Natural killer cell (primary cell): ENCODE data around the gene PLCB4. TPM values are rescaled to one million over a fixed set of nuclear protein-coding genes. Genes with fewer than 3 reads are reported as not detected.

Source experiments
- ATAC-seq, 3 donors: fragments of 150-1000 bp in 2 of 3; fragments of 200-7000 bp in 1 of 3; cut with Tn5 transposase; 1 replicate in 1 of 3; 2 replicates in 2 of 3; pipeline ENCODE4 v1.10.0; 2021; ENCODE audit warnings: mild to moderate bottlenecking in 2 of 3, moderate library complexity in 2 of 3
- DNase-seq, 2 donors: peaks; one replicate each; pipeline versions ENCODE4 v3.0.0 to v3.0.0-alpha.2; 2013 to 2021; ENCODE audit warnings: mixed read lengths in 1 of 2
- H3K27ac ChIP-seq: one replicate; pipeline ENCODE4 v1.5.1; 2013; ENCODE audit warnings: mild to moderate bottlenecking, low read length
- H3K27me3 ChIP-seq: one replicate; pipeline ENCODE4 v1.6.1; 2013; ENCODE audit warnings: low read length; ENCODE audit not compliant: control insufficient read depth, insufficient read depth
- H3K36me3 ChIP-seq: one replicate; pipeline ENCODE4 v1.6.1; 2013; ENCODE audit warnings: low read length; ENCODE audit not compliant: control insufficient read depth, insufficient read depth
- H3K4me1 ChIP-seq: one replicate; pipeline ENCODE4 v1.6.1; 2013; ENCODE audit warnings: low read length; ENCODE audit not compliant: control insufficient read depth, insufficient read depth
- H3K4me3 ChIP-seq: one replicate; pipeline ENCODE4 v1.5.1; 2013; ENCODE audit warnings: low read length
- H3K9me3 ChIP-seq: one replicate; pipeline ENCODE4 v1.6.1; 2013; ENCODE audit warnings: low read length; ENCODE audit not compliant: control insufficient read depth, insufficient read depth
- H3K27ac Mint-ChIP-seq, 2 donors: one replicate each; pipeline ENCODE4 v1.8.0; 2022; ENCODE audit warnings: mild to moderate bottlenecking in 2 of 2, mixed read lengths in 2 of 2, moderate library complexity in 1 of 2
- H3K27me3 Mint-ChIP-seq, 2 donors: one replicate each; pipeline ENCODE4 v1.8.0; 2022; ENCODE audit warnings: low read depth in 2 of 2, mixed read lengths in 2 of 2
- H3K36me3 Mint-ChIP-seq: one replicate; pipeline ENCODE4 v1.8.0; 2022; ENCODE audit warnings: mixed read lengths
- H3K4me1 Mint-ChIP-seq, 2 donors: one replicate each; pipeline ENCODE4 v1.8.0; 2022; ENCODE audit warnings: mixed read lengths in 2 of 2
- H3K4me3 Mint-ChIP-seq: one replicate; pipeline ENCODE4 v1.8.0; 2022; ENCODE audit warnings: mild to moderate bottlenecking, moderate library complexity, mixed read lengths
- H3K9me3 Mint-ChIP-seq, 2 donors: one replicate each; pipeline ENCODE4 v1.8.0; 2022; ENCODE audit warnings: mixed read lengths in 2 of 2
- WGBS: methylation state at CpG from one replicate; pipeline ENCODE4 v1.1.7; 2013; ENCODE audit warnings: missing lambda C conversion rate; ENCODE audit not compliant: insufficient coverage; 5-methylcytosine and 5-hydroxymethylcytosine counted together
- intact Hi-C: fragments of 100-400 bp; cut with micrococcal nuclease; formaldehyde crosslinking; loops from one replicate; pipeline ENCODE4 v1.14.2; 2022
- total RNA-seq, 4 donors: library from RNA; stranded (reverse); fragments of 120-200 nt in 1 of 4; gene quantifications; one replicate each; pipeline versions ENCODE4 v1.2.3 to v1.2.4, GENCODE V29; 2013 to 2022
- TF ChIP-seq, protein P1 (sequence below): fragments of 200-600 bp; IDR thresholded peaks from one replicate; pipeline ENCODE4 v1.8.0; 2022; ENCODE audit warnings: antibody characterized with exemption

The PLCB4 gene
- total RNA-seq, 3 donors from 2014 or later (not counting 1 experiment from before 2014, with no cell fraction given), result 0.05 to 0.40 TPM; not detected in 1

DNA sequence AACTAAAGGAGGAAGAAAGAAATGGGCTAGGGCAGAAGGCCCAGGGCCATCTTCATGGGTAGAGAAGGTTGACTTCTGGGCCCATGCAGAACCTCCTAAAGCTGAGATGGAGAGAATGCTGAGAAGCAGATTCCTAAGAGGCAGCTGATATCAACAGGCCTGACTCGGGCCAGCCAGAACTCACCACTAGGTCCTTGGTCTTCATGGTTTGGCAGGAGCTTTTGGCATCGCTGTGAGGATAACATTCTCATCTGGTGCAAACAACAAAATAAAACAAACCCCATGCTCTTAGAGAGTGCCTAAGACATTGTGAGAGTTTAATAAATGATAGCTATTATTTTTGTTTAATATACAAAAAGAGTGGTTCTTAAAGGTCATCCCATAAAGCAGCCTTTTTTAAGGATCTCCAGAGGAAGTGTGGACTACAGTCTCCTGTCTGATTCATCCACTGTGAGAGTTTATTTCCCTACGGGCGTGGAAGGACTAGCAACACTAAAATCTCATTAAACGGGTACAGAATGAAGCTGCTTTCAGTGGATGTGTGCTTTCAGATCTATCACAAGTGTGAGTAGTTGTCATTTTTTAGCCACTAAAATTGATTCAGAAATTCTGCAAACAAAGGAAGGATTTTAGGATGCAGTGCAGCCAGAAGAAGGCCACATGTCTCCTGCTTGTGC is 160.0 kb downstream of the PLCB4 start:
- no peak overlapping the region for H3K27ac ChIP-seq
- ATAC-seq (no peak), DNase-seq (no peak)
- H3K4me3 Mint-ChIP-seq, result no peak overlapping the region
- H3K9me3 ChIP-seq, result no peaks in the 10 kb centered on the region
- no peaks in the 10 kb centered on the region for H3K27me3 ChIP-seq
- peaks cover 0 to 6% of the 10 kb centered on the region in 2 donors for H3K9me3 Mint-ChIP-seq
- intact Hi-C loops, result no loop called here
- no peaks in the 10 kb centered on the region for H3K27me3 Mint-ChIP-seq
- no peaks in the 10 kb centered on the region for H3K36me3 ChIP-seq
- no peak overlapping the region for H3K27ac Mint-ChIP-seq
- H3K36me3 Mint-ChIP-seq, result no peaks in the 10 kb centered on the region
- WGBS, result 85% methylated on average over 5 of the region's 5 CpGs
- no peaks in the 10 kb centered on the region for H3K4me1 Mint-ChIP-seq
- TF ChIP-seq, protein P1, sequence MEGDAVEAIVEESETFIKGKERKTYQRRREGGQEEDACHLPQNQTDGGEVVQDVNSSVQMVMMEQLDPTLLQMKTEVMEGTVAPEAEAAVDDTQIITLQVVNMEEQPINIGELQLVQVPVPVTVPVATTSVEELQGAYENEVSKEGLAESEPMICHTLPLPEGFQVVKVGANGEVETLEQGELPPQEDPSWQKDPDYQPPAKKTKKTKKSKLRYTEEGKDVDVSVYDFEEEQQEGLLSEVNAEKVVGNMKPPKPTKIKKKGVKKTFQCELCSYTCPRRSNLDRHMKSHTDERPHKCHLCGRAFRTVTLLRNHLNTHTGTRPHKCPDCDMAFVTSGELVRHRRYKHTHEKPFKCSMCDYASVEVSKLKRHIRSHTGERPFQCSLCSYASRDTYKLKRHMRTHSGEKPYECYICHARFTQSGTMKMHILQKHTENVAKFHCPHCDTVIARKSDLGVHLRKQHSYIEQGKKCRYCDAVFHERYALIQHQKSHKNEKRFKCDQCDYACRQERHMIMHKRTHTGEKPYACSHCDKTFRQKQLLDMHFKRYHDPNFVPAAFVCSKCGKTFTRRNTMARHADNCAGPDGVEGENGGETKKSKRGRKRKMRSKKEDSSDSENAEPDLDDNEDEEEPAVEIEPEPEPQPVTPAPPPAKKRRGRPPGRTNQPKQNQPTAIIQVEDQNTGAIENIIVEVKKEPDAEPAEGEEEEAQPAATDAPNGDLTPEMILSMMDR, result no peak
- H3K4me3 ChIP-seq, result no peak overlapping the region
- H3K4me1 ChIP-seq, result no peaks in the 10 kb centered on the region

DNA sequence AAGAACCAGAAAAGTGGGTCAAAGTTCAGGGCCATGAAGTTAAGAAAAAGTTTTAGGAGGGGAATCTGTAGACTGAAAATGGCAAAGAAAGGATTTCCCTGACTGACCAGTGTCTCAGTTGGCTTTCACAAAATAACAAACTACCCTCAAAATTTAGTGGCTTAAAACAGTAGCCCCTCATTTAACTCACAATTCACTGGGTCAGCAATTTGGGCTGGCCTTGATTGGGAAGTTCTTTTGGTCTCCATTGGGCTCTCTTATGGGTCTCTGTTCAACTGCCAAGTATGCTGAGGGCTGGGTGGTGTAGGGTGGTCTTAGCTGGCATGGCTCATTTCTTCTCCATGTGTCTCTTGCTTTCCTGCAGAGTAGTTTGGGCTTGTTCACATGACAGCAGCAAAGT is 161.5 kb downstream of the PLCB4 start:
- intact Hi-C loops, result no loop called here
- H3K9me3 Mint-ChIP-seq, result no peaks in the 10 kb centered on the region
- no peak overlapping the region for H3K27ac ChIP-seq
- ATAC-seq, result no peak
- no peak for DNase-seq
- no peaks in the 10 kb centered on the region for H3K27me3 ChIP-seq
- H3K27ac Mint-ChIP-seq, result no peak overlapping the region
- H3K4me1 Mint-ChIP-seq, result no peaks in the 10 kb centered on the region
- H3K9me3 ChIP-seq, result no peaks in the 10 kb centered on the region
- no peaks in the 10 kb centered on the region for H3K36me3 Mint-ChIP-seq
- TF ChIP-seq, protein P1, result no peak
- H3K4me1 ChIP-seq, result no peaks in the 10 kb centered on the region
- no peak overlapping the region for H3K4me3 Mint-ChIP-seq
- no peaks in the 10 kb centered on the region for H3K27me3 Mint-ChIP-seq
- no peak overlapping the region for H3K4me3 ChIP-seq
- no peaks in the 10 kb centered on the region for H3K36me3 ChIP-seq

DNA sequence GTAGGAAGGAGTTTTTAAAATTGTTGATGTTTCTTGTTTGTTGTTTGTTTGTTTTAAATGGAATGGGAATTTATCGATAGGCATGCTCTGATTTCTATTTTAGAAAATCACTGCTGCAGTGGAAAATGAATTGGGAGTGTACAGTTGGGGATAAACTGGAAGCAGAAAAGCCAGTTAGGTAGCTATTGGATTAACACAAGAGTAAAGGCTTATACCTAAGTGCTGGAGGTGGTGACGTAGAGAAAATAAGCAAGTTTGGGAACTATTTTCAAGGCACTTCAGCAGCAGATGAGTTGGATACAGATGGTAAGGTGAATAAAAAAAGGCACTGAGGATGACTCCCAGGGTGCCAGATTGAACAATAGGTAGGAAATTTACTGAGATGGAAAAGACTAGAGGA is 164.9 kb downstream of the PLCB4 start:
- no peak overlapping the region for H3K4me3 Mint-ChIP-seq
- Histone ChIP-seq H3K27ac (no peak overlapping the region), H3K4me1 (no peaks in the 10 kb centered on the region), H3K4me3 (no peak overlapping the region), H3K9me3 (no peaks in the 10 kb centered on the region), H3K36me3 (no peaks in the 10 kb centered on the region), H3K27me3 (no peaks in the 10 kb centered on the region)
- H3K4me1 Mint-ChIP-seq, result no peaks in the 10 kb centered on the region
- TF ChIP-seq, protein P1, result no peak
- intact Hi-C loops, result no loop called here
- no peak overlapping the region for H3K27ac Mint-ChIP-seq
- ATAC-seq, result no peak
- H3K27me3 Mint-ChIP-seq, result no peaks in the 10 kb centered on the region
- H3K36me3 Mint-ChIP-seq, result no peaks in the 10 kb centered on the region
- no peak for DNase-seq
- H3K9me3 Mint-ChIP-seq, result no peaks in the 10 kb centered on the region
- WGBS, result 97% methylated on average over 2 of the region's 2 CpGs

DNA sequence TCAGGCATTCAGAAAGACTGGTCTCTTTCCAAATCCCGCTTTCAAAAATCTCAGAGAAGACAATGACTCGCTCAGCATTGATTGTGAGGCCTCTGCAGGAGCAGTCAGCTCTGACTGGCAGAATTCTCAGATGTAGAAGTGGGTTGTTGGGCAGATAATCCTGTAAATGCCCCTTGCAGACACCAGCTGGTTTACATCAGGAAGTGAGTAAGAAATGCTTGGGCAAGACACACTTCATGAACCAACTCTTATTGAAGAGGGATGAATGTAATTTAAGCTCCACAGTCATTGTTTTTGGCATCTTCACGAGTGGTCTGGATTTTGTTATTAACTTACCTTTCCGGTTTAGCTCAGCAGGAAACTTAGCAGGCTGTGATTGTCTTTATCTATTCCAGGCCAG is 166.6 kb downstream of the PLCB4 start:
- H3K4me3 ChIP-seq, result no peak overlapping the region
- H3K27me3 ChIP-seq, result no peaks in the 10 kb centered on the region
- TF ChIP-seq, protein P1, result no peak
- ATAC-seq, result no peak
- H3K27ac ChIP-seq, result no peak overlapping the region
- 87% methylated on average over 4 of the region's 4 CpGs for WGBS
- no peaks in the 10 kb centered on the region for H3K36me3 ChIP-seq
- H3K27me3 Mint-ChIP-seq, result no peaks in the 10 kb centered on the region
- no peak for DNase-seq
- no peaks in the 10 kb centered on the region for H3K9me3 ChIP-seq
- H3K4me1 ChIP-seq, result no peaks in the 10 kb centered on the region
- peaks cover 0 to 2% of the 10 kb centered on the region in 2 donors for H3K9me3 Mint-ChIP-seq
- no peaks in the 10 kb centered on the region for H3K4me1 Mint-ChIP-seq
- no peak overlapping the region for H3K4me3 Mint-ChIP-seq
- no peak overlapping the region for H3K27ac Mint-ChIP-seq
- no peaks in the 10 kb centered on the region for H3K36me3 Mint-ChIP-seq
- intact Hi-C loops, result no loop called here
